ENCODE measurements around the gene APBA2.

APBA2 gene

GRCh38 chr15:29133791-29134190, 248.0 kb downstream of the APBA2 start:
- DNase-seq (ENCODE audit: low spot score) = no peak

GRCh38 chr15:29134239-29134638, 248.5 kb downstream of the APBA2 start:
- DNase-seq (ENCODE audit: low spot score) = no peak

GRCh38 chr15:29134641-29135308, 249.0 kb downstream of the APBA2 start:
- DNase-seq (ENCODE audit: low spot score) = no peak

- DNase-seq (ENCODE audit: low spot score) = no peak
Measured at GRCh38 chr15:29135309-29135657, 249.5 kb downstream of the APBA2 start.

- no peak for DNase-seq (ENCODE audit: low spot score)
Measured at GRCh38 chr15:29135702-29136646, 250.2 kb downstream of the APBA2 start.

GRCh38 chr15:29138260-29138659, 252.5 kb downstream of the APBA2 start:
- no peak for DNase-seq (ENCODE audit: low spot score)

- no peak for DNase-seq (ENCODE audit: low spot score)
Measured at GRCh38 chr15:29139072-29139471, 253.3 kb downstream of the APBA2 start.

GRCh38 chr15:29139540-29140459, 254.0 kb downstream of the APBA2 start:
- peak; percentile 92 for DNase-seq (ENCODE audit: low spot score)

- no peak for DNase-seq (ENCODE audit: low spot score)
Measured at GRCh38 chr15:29140475-29141307, 254.9 kb downstream of the APBA2 start.

- no peak for DNase-seq (ENCODE audit: low spot score)
Measured at GRCh38 chr15:29141308-29142128, 255.7 kb downstream of the APBA2 start.

GRCh38 chr15:29142129-29142747, 256.5 kb downstream of the APBA2 start:
- no peak for DNase-seq (ENCODE audit: low spot score)

- DNase-seq (ENCODE audit: low spot score) = no peak
Measured at GRCh38 chr15:29143293-29143692, 257.5 kb downstream of the APBA2 start.

GRCh38 chr15:29143909-29144635, 258.3 kb downstream of the APBA2 start:
- DNase-seq (ENCODE audit: low spot score) = peak; percentile 87

- DNase-seq (ENCODE audit: low spot score) = peak; percentile 7
Measured at GRCh38 chr15:29149738-29150075, 263.9 kb downstream of the APBA2 start.

- DNase-seq (ENCODE audit: low spot score) = no peak
Measured at GRCh38 chr15:29150515-29151483, 265.0 kb downstream of the APBA2 start.

- no peak for DNase-seq (ENCODE audit: low spot score)
Measured at GRCh38 chr15:29151484-29151857, 265.7 kb downstream of the APBA2 start.

GRCh38 chr15:29156521-29156920, 270.7 kb downstream of the APBA2 start:
- peak; percentile 4 for DNase-seq (ENCODE audit: low spot score)

GRCh38 chr15:29159771-29160455, 274.1 kb downstream of the APBA2 start:
- DNase-seq (ENCODE audit: low spot score) = no peak

Data from GM03348 (cell line).